ENCODE data around the gene FHIP1B.

The FHIP1B gene

GRCh38 chr11:6216501-6216900 is 17.9 kb downstream of the FHIP1B start:
- TF ChIP-seq, protein P1, sequence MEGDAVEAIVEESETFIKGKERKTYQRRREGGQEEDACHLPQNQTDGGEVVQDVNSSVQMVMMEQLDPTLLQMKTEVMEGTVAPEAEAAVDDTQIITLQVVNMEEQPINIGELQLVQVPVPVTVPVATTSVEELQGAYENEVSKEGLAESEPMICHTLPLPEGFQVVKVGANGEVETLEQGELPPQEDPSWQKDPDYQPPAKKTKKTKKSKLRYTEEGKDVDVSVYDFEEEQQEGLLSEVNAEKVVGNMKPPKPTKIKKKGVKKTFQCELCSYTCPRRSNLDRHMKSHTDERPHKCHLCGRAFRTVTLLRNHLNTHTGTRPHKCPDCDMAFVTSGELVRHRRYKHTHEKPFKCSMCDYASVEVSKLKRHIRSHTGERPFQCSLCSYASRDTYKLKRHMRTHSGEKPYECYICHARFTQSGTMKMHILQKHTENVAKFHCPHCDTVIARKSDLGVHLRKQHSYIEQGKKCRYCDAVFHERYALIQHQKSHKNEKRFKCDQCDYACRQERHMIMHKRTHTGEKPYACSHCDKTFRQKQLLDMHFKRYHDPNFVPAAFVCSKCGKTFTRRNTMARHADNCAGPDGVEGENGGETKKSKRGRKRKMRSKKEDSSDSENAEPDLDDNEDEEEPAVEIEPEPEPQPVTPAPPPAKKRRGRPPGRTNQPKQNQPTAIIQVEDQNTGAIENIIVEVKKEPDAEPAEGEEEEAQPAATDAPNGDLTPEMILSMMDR (IDR thresholded peaks at IDR 0.05; ENCODE audit: borderline replicate concordance, extremely low read depth, low read length, poor library complexity, severe bottlenecking): no peak
- no peak for TF ChIP-seq EZH2 (IDR thresholded peaks at IDR 0.05; ENCODE audit: borderline replicate concordance, low read depth, low read length, severe bottlenecking)
- no peaks in the 10 kb centered on the region for H3K4me1 ChIP-seq (ENCODE audit: insufficient read depth, low read length)
- H3K27ac ChIP-seq (ENCODE audit: low read length): no peak overlapping the region
- H3K9me3 ChIP-seq (ENCODE audit: insufficient read depth, low read length, severe bottlenecking): no peaks in the 10 kb centered on the region
- no peak overlapping the region for H3K4me3 ChIP-seq (ENCODE audit: low read depth in 1 of 2, low read length in 2 of 2)
- H4K20me1 ChIP-seq (ENCODE audit: insufficient read depth, low read length): 0 out of 2 replicates have a peak, but pooled peaks cover 2% of the 10 kb centered on the region
- DNase-seq (no peak), ATAC-seq (ENCODE audit: insufficient read depth, low read depth) (no peak)
- no peak overlapping the region for H3K4me2 ChIP-seq (ENCODE audit: insufficient read depth, low read length)
- H3K9ac ChIP-seq (ENCODE audit: low read depth, low read length): no peak overlapping the region
- peaks cover 75% of the 10 kb centered on the region for H3K36me3 ChIP-seq (ENCODE audit: insufficient read depth, low read length)
- H2AFZ ChIP-seq (ENCODE audit: low read depth, low read length): no peak overlapping the region
- no peaks in the 10 kb centered on the region for H3K79me2 ChIP-seq (ENCODE audit: insufficient read depth, low read length)
- H3K27me3 ChIP-seq (ENCODE audit: insufficient read depth, low read length, poor library complexity): no peaks in the 10 kb centered on the region

DNA sequence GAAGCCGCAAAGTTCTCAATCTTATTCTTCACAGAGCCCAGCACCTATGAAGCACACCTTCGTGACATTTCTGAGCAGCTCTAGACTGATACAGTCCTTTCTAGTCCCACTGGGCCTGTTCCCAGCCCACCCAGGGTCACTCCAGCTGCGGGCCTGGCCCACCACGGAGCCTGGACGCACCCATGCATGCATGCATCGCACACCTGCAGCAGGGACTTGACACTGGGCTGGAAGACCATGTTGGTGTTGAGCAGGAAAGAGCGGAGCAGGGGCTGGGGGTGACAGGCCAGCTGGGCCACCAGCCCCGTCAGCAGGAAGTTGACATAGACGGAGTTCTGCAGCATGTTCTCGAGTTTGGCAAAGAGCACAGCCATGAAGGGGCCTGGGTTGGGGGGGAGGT is 19.9 kb downstream of the FHIP1B start:
- Histone ChIP-seq H3K4me2 (ENCODE audit: insufficient read depth, low read length) (no peak overlapping the region), H3K27me3 (ENCODE audit: insufficient read depth, low read length, poor library complexity) (no peaks in the 10 kb centered on the region), H3K4me3 (ENCODE audit: low read depth in 1 of 2, low read length in 2 of 2) (no peak overlapping the region), H2AFZ (ENCODE audit: low read depth, low read length) (no peak overlapping the region), H3K27ac (ENCODE audit: low read length) (no peak overlapping the region), H3K36me3 (ENCODE audit: insufficient read depth, low read length) (peaks cover 78% of the 10 kb centered on the region), H3K9me3 (ENCODE audit: insufficient read depth, low read length, severe bottlenecking) (no peaks in the 10 kb centered on the region), H3K79me2 (ENCODE audit: insufficient read depth, low read length) (no peaks in the 10 kb centered on the region), H4K20me1 (ENCODE audit: insufficient read depth, low read length) (0 out of 2 replicates have a peak, but pooled peaks cover under 1% of the 10 kb centered on the region), H3K4me1 (ENCODE audit: insufficient read depth, low read length) (no peaks in the 10 kb centered on the region), H3K9ac (ENCODE audit: low read depth, low read length) (no peak overlapping the region)
- DNase-seq: no peak
- ATAC-seq (ENCODE audit: insufficient read depth, low read depth): no peak
- TF ChIP-seq EZH2 (IDR thresholded peaks at IDR 0.05; ENCODE audit: borderline replicate concordance, low read depth, low read length, severe bottlenecking): no peak
- TF ChIP-seq, protein P1 (IDR thresholded peaks at IDR 0.05; ENCODE audit: borderline replicate concordance, extremely low read depth, low read length, poor library complexity, severe bottlenecking): no peak

DNA sequence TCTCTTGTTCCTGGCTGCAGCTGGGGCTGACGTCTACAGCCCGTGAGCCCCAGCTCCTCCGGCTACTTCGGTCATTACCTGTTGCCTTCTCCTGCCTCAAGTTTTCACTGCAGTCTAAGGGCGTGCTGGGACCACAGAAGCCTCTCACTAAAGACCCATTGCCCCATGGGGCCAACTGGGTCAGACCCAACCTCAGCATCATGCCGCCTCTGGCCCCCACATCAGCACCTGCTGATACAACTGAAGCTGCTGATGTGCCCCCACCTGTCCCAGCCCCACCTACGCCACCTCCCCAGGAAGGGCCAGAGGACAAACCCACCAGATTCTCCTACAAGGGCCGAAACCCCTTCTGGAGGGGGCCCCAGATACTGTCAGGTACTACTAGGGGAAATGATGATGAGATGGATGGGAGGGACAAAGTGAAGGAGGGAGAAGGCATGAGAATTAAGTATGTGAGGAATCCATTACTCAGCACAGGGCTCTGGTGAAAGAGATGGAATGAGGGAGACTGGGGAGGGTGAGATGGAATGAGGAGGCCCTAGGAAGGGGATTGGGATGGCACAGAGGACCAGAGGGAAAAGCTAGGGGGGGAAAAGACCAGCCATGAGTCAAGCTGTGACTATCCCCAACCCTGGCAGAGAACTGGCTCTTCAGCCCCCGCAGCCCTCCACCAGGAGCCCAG is 24.0 kb downstream of the FHIP1B start:
- H3K9ac ChIP-seq (ENCODE audit: low read depth, low read length): no peak overlapping the region
- ATAC-seq (ENCODE audit: insufficient read depth, low read depth) (no peak), DNase-seq (no peak)
- H3K36me3 ChIP-seq (ENCODE audit: insufficient read depth, low read length): peaks cover 51% of the 10 kb centered on the region
- TF ChIP-seq, protein P1 (IDR thresholded peaks at IDR 0.05; ENCODE audit: borderline replicate concordance, extremely low read depth, low read length, poor library complexity, severe bottlenecking): no peak
- no peak for TF ChIP-seq EZH2 (IDR thresholded peaks at IDR 0.05; ENCODE audit: borderline replicate concordance, low read depth, low read length, severe bottlenecking)
- H3K79me2 ChIP-seq (ENCODE audit: insufficient read depth, low read length): no peaks in the 10 kb centered on the region
- no peak overlapping the region for H2AFZ ChIP-seq (ENCODE audit: low read depth, low read length)
- H4K20me1 ChIP-seq (ENCODE audit: insufficient read depth, low read length): 0 out of 2 replicates have a peak, but pooled peaks cover 3% of the 10 kb centered on the region
- H3K9me3 ChIP-seq (ENCODE audit: insufficient read depth, low read length, severe bottlenecking): no peaks in the 10 kb centered on the region
- no peaks in the 10 kb centered on the region for H3K27me3 ChIP-seq (ENCODE audit: insufficient read depth, low read length, poor library complexity)
- H3K27ac ChIP-seq (ENCODE audit: low read length): no peak overlapping the region
- no peaks in the 10 kb centered on the region for H3K4me1 ChIP-seq (ENCODE audit: insufficient read depth, low read length)
- H3K4me2 ChIP-seq (ENCODE audit: insufficient read depth, low read length): no peak overlapping the region
- H3K4me3 ChIP-seq (ENCODE audit: low read depth in 1 of 2, low read length in 2 of 2): no peak overlapping the region

Data from DND-41 (cell line).